Transverse colon (tissue), 4 donors: ENCODE results near the gene LOXL1. TPM values are rescaled to one million over a fixed set of nuclear protein-coding genes. Genes with fewer than 3 reads are reported as not detected.

ENCODE experiments used
- DNase-seq: peaks from one replicate; pipeline ENCODE4 v3.0.0-alpha.2; 2019
- H3K27ac ChIP-seq, 4 donors: fragments of 200-600 bp; sonication (generic); 2 replicates each; pipeline ENCODE4 v1.5.1; 2016 to 2018; ENCODE audit warnings: inconsistent platforms in 4 of 4
- H3K27me3 ChIP-seq: fragments of 200-600 bp; sonication (generic); 2 replicates; pipeline ENCODE4 v1.5.1; 2017; ENCODE audit warnings: inconsistent platforms
- H3K36me3 ChIP-seq, 4 donors: fragments of 200-600 bp; sonication (generic); 2 replicates each; pipeline ENCODE4 v1.5.1; 2017 to 2019; ENCODE audit warnings: inconsistent platforms in 4 of 4
- H3K4me1 ChIP-seq, 4 donors: fragments of 200-600 bp; sonication (generic); 2 replicates each; pipeline ENCODE4 v1.5.1; 2017 to 2020; ENCODE audit warnings: inconsistent platforms in 4 of 4
- H3K4me3 ChIP-seq, 4 donors: fragments of 200-600 bp; sonication (generic); 1 replicate in 1 of 4; 2 replicates in 3 of 4; pipeline versions ENCODE4 v1.5.1 to v1.6.1; 2017 to 2019; ENCODE audit warnings: inconsistent platforms in 4 of 4
- H3K9me3 ChIP-seq, 2 donors: fragments of 200-600 bp; sonication (generic); 2 replicates each; pipeline ENCODE4 v1.5.1; 2017 to 2019; ENCODE audit warnings: inconsistent platforms in 2 of 2
- CTCF ChIP-seq, 5 experiments: fragments of 200-600 bp in 3 of 5; fragments of 450-650 bp in 2 of 5; sonication (generic) in 3 of 5; IDR thresholded peaks; 1 replicate in 2 of 5; 2 replicates in 3 of 5; pipeline ENCODE4 v1.5.1; 2016 to 2017; ENCODE audit warnings: antibody characterized with exemption in 5 of 5, inconsistent platforms in 3 of 5, mild to moderate bottlenecking in 2 of 5, moderate library complexity in 1 of 5
- EP300 ChIP-seq: sonication (generic); formaldehyde crosslinking; IDR thresholded peaks from one replicate; pipeline ENCODE4 v1.6.1; 2017; ENCODE audit warnings: antibody characterized with exemption, low read depth
- POLR2A ChIP-seq: fragments of 450-650 bp; IDR thresholded peaks from one replicate; pipeline ENCODE4 v1.6.1; 2016; ENCODE audit warnings: antibody characterized with exemption, mild to moderate bottlenecking, moderate library complexity
- POLR2AphosphoS5 ChIP-seq, 3 donors: sonication (generic); formaldehyde crosslinking; IDR thresholded peaks; one replicate each; pipeline ENCODE4 v1.6.1; 2016; ENCODE audit warnings: antibody characterized with exemption in 3 of 3
- WGBS, 2 donors: methylation state at CpG; one replicate each; pipeline ENCODE4 v1.1.5; 2018; ENCODE audit warnings: low coverage in 1 of 2; 5-methylcytosine and 5-hydroxymethylcytosine counted together
- in situ Hi-C, 4 donors: fragments of 200-750 bp; cut with MboI; loops; one replicate each; pipeline versions ENCODE4 v1.15.0 to v1.15.1; 2017; ENCODE audit warnings: low sequenced_read_pairs in 3 of 4, low pct_ligation_motif_present in 1 of 4, low pct_unique_long_range_greater_than_20kb in 1 of 4
- intact Hi-C: fragments of 100-400 bp; cut with DNase I; formaldehyde crosslinking; loops from one replicate; pipeline ENCODE4 v1.15.1; 2023; ENCODE audit warnings: low total_unique reads
- total RNA-seq, 4 donors: library from RNA; depleted of rRNA; stranded (reverse); fragments of >200 nt; gene quantifications; one replicate each; pipeline ENCODE4 v1.1.0, GENCODE V29; 2016

The LOXL1 gene
- total RNA-seq, 4 donors from 2014 or later: 1.8 to 6.8 (median 1.9) TPM; not detected in 1

- peaks cover 21 to 76% (median 52%) of the 10 kb centered on the region in 4 donors for H3K4me1 ChIP-seq
Measured at GRCh38 chr15:73991726-73992593, 65.7 kb downstream of the LOXL1 start, which contains the start of gene STOML1. Gene STOML1 (minus strand): TSS chr15:73992295. CDS start chr15:73992223, 72 bp downstream.

GRCh38 chr15:73992594-73992898 is 66.3 kb downstream of the LOXL1 start:
- Histone ChIP-seq H3K4me3 (peak overlapping the region in 3 of 4 donors; percentile 84 to 98 (median 84)), H3K9me3 (no peaks in the 10 kb centered on the region), H3K27me3 (no peaks in the 10 kb centered on the region), H3K36me3 (no peaks in the 10 kb centered on the region), H3K4me1 (peaks cover 24 to 82% (median 56%) of the 10 kb centered on the region in 4 donors), H3K27ac (peak overlapping the region; percentile 89 to 96 (median 93))
- in situ Hi-C loops (no loop called here), intact Hi-C loops (no loop called here)
- WGBS, 2 donors: 75% methylated on average over 5 of the region's 5 CpGs; no CpG with 5 or more reads in 1 of the 2 donors
- DNase-seq: no peak
- TF ChIP-seq POLR2AphosphoS5 (IDR thresholded peaks at IDR 0.05): no peak
- peak in 2 of 5 experiments; percentile 8 to 13 for TF ChIP-seq CTCF (IDR thresholded peaks at IDR 0.05)

More at GRCh38 chr15:73991726-73992593, 65.7 kb downstream of the LOXL1 start, which contains the start of gene STOML1:
- whole genome bisulfite sequencing, 2 donors: 1% methylated on average over 68 of the region's 72 CpGs; no CpG with 5 or more reads in 1 of the 2 donors
- Histone ChIP-seq H3K27me3 (no peaks in the 10 kb centered on the region), H3K4me3 (peak within 1 kb of the TSS; percentile 84 to 98 (median 90)), H3K36me3 (no peaks in the 10 kb centered on the region), H3K27ac (peak within 1 kb of the TSS; percentile 89 to 96 (median 93)), H3K9me3 (no peaks in the 10 kb centered on the region)
- DNase-seq: peak; percentile 95
- intact Hi-C loops (no loop called here), in situ Hi-C loops (no loop called here)
- TF ChIP-seq EP300 (no peak), POLR2AphosphoS5 (IDR thresholded peaks at IDR 0.05) (peak; percentile 62 to 67 (median 64)), CTCF (IDR thresholded peaks at IDR 0.05) (peak; percentile 79 to 96 (median 89)), POLR2A (peak; percentile 65)

- H3K4me3 ChIP-seq: peak overlapping the region in 2 of 4 donors; percentile 86 to 88
- peaks cover 25 to 83% (median 59%) of the 10 kb centered on the region in 4 donors for H3K4me1 ChIP-seq
- in situ Hi-C loops (no loop called here), intact Hi-C loops (no loop called here)
- no peak for DNase-seq
- 95% methylated on average over 10 of the region's 10 CpGs; no CpG with 5 or more reads in 1 of the 2 donors for WGBS, 2 donors
- TF ChIP-seq POLR2A (no peak), POLR2AphosphoS5 (IDR thresholded peaks at IDR 0.05) (no peak), CTCF (IDR thresholded peaks at IDR 0.05) (no peak), EP300 (no peak)
- peak overlapping the region; percentile 95 to 98 (median 96) for H3K27ac ChIP-seq
- H3K27me3 ChIP-seq: no peaks in the 10 kb centered on the region
- no peaks in the 10 kb centered on the region for H3K36me3 ChIP-seq
- no peaks in the 10 kb centered on the region for H3K9me3 ChIP-seq
Measured at GRCh38 chr15:73993211-73993994, 67.1 kb downstream of the LOXL1 start.

GRCh38 chr15:73994413-73994883 is 68.2 kb downstream of the LOXL1 start, which contains the start of gene PML:
Gene PML (plus strand): TSS chr15:73994716. CDS start chr15:73994813, 97 bp downstream.
- no peaks in the 10 kb centered on the region for H3K27me3 ChIP-seq
- no peaks in the 10 kb centered on the region for H3K9me3 ChIP-seq
- peaks cover 25 to 84% (median 57%) of the 10 kb centered on the region in 4 donors for H3K4me1 ChIP-seq
- peak; percentile 98 for DNase-seq
- TF ChIP-seq EP300: no peak
- TF ChIP-seq POLR2AphosphoS5 (IDR thresholded peaks at IDR 0.05): peak; percentile 87 to 92 (median 87)
- peak; percentile 58 for TF ChIP-seq POLR2A
- no peak for TF ChIP-seq CTCF (IDR thresholded peaks at IDR 0.05)
- in situ Hi-C loops (no loop called here), intact Hi-C loops (no loop called here)
- peak within 1 kb of the TSS; percentile 79 to 88 (median 87) for H3K4me3 ChIP-seq
- H3K27ac ChIP-seq: peak within 1 kb of the TSS; percentile 95 to 98 (median 96)
- 0 to 3% methylated on average over 5 to 27 of the region's 27 CpGs for WGBS, 2 donors
- peaks cover 0 to 4% (median 0%) of the 10 kb centered on the region in 4 donors for H3K36me3 ChIP-seq
